ENCODE measurements around the gene SCN11A. TPM values are rescaled to one million over a fixed set of nuclear protein-coding genes. Genes with fewer than 3 reads are reported as not detected.

SCN11A gene
- total RNA-seq, 1 experiment from 2014 or later = 0.13 TPM

DNA sequence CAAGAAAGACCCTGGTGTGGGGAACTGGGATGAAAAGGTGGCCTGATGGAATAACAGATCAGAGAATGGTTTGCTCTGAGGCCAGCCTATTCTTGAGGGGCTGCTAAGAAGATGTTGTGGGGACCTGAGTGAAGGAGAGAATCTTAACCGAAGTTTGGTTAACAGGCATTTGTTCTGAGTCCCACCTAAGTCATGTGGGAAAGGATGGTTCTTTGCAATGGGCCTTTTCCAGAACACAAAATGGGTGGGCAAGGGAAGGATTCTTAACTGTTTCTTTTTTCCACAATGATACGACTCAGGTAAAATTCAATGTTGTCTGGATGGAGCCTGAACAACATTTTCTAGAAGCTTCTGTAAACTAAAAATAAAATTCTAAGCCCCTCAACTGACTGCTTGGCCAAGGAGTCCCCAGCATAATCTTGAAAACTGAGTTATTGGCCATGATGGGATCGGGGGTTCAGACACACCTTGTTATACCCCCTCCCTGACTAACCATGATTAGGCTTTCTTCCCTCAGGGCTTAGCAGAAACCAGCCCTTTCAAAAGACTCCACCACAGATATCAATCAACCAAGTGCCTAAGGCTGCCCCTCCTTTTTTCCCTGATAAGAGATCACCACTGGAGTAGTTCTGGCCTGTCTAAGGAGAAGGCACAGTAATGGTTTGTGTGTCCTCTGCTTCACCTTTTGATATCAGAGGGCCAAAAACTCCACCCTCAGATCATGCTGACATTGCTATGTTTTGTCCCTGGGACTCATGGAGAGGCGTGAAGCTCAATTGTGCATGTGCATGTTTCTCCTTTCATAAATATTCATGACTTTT, 30.1 kb downstream of the SCN11A start:
- Mint-ChIP-seq H3K27me3 (ENCODE audit: low read depth) (no peaks in the 10 kb centered on the region; the same call in 1 of the 2 replicates), H3K9me3 (no peaks in the 10 kb centered on the region), H3K4me1 (no peaks in the 10 kb centered on the region), H3K36me3 (no peaks in the 10 kb centered on the region), H3K4me3 (no peak overlapping the region), H3K27ac (no peak overlapping the region)
- no peak for DNase-seq (ENCODE audit: low spot score)
- ChIA-PET POLR2A (no interaction called here), CTCF (interaction anchor here (1.1 to 1.3 kb wide), 2 partner anchors 9 to 359 kb away, joined by 4 to 7 read pairs; no protein-coding TSS in a partner anchor)
- TF ChIP-seq TP53 (CRISPR knock-in tag; IDR thresholded peaks at IDR 0.05) (no peak), NFE2L1 (CRISPR knock-in tag; IDR thresholded peaks at IDR 0.05) (no peak), TEAD4 (CRISPR knock-in tag; IDR thresholded peaks at IDR 0.05) (no peak), FOXJ3 (CRISPR knock-in tag; IDR thresholded peaks at IDR 0.05; ENCODE audit: borderline replicate concordance) (no peak)
- ATAC-seq = no peak

DNA sequence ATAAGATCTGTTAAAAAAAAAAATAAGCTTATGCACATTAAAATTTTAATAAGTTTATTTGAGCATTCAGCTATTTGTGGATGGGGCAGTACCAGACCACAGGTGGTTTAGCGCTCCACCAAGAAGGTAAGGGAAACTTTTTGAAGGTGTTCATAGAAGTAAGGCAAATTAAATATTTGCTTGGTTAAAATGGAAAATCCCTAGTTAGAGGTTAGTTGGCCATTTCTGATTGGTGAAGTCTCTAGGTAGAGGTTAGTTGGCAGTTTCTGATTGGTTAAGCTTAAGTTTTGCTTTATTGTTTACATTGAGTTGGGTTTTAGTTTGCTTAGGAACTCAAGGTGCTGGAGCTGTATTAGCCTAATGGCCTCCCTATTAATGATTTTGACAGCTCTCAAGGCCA, 30.7 kb downstream of the SCN11A start:
- Mint-ChIP-seq H3K27me3 (ENCODE audit: low read depth) (no peaks in the 10 kb centered on the region; the same call in 1 of the 2 replicates), H3K27ac (no peak overlapping the region), H3K4me3 (no peak overlapping the region), H3K9me3 (no peaks in the 10 kb centered on the region), H3K4me1 (no peaks in the 10 kb centered on the region), H3K36me3 (no peaks in the 10 kb centered on the region)
- POLR2A ChIA-PET = no interaction called here
- CTCF ChIA-PET = interaction anchor here (1.1 to 1.5 kb wide), 3 partner anchors 10 to 358 kb away, joined by 4 to 9 read pairs (median 7); no protein-coding TSS in a partner anchor
- ATAC-seq (no peak), DNase-seq (ENCODE audit: low spot score) (no peak)
- TF ChIP-seq ELF4 (CRISPR knock-in tag; IDR thresholded peaks at IDR 0.05; ENCODE audit: low read depth) = no peak
- TF ChIP-seq KAT7 (CRISPR knock-in tag; IDR thresholded peaks at IDR 0.05; ENCODE audit: borderline replicate concordance) = no peak
- no peak for TF ChIP-seq SMAD3 (CRISPR knock-in tag; IDR thresholded peaks at IDR 0.05; ENCODE audit: borderline replicate concordance)
- TF ChIP-seq, protein P1, sequence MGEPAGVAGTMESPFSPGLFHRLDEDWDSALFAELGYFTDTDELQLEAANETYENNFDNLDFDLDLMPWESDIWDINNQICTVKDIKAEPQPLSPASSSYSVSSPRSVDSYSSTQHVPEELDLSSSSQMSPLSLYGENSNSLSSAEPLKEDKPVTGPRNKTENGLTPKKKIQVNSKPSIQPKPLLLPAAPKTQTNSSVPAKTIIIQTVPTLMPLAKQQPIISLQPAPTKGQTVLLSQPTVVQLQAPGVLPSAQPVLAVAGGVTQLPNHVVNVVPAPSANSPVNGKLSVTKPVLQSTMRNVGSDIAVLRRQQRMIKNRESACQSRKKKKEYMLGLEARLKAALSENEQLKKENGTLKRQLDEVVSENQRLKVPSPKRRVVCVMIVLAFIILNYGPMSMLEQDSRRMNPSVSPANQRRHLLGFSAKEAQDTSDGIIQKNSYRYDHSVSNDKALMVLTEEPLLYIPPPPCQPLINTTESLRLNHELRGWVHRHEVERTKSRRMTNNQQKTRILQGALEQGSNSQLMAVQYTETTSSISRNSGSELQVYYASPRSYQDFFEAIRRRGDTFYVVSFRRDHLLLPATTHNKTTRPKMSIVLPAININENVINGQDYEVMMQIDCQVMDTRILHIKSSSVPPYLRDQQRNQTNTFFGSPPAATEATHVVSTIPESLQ (CRISPR knock-in tag; IDR thresholded peaks at IDR 0.05) = no peak
- TF ChIP-seq, protein P2, sequence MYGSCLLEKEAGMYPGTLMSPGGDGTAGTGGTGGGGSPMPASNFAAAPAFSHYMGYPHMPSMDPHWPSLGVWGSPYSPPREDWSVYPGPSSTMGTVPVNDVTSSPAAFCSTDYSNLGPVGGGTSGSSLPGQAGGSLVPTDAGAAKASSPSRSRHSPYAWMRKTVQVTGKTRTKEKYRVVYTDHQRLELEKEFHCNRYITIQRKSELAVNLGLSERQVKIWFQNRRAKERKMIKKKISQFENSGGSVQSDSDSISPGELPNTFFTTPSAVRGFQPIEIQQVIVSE (CRISPR knock-in tag; IDR thresholded peaks at IDR 0.05; ENCODE audit: borderline replicate concordance) = no peak
- TF ChIP-seq ETV6 (CRISPR knock-in tag; IDR thresholded peaks at IDR 0.05) = no peak
- no peak for TF ChIP-seq RORB (CRISPR knock-in tag; IDR thresholded peaks at IDR 0.05)
- TF ChIP-seq, protein P3, sequence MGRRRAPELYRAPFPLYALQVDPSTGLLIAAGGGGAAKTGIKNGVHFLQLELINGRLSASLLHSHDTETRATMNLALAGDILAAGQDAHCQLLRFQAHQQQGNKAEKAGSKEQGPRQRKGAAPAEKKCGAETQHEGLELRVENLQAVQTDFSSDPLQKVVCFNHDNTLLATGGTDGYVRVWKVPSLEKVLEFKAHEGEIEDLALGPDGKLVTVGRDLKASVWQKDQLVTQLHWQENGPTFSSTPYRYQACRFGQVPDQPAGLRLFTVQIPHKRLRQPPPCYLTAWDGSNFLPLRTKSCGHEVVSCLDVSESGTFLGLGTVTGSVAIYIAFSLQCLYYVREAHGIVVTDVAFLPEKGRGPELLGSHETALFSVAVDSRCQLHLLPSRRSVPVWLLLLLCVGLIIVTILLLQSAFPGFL (CRISPR knock-in tag; IDR thresholded peaks at IDR 0.05; ENCODE audit: borderline replicate concordance) = no peak
- no peak for TF ChIP-seq ZNF263 (CRISPR knock-in tag; IDR thresholded peaks at IDR 0.05; ENCODE audit: low read depth)
- TF ChIP-seq, protein P4, sequence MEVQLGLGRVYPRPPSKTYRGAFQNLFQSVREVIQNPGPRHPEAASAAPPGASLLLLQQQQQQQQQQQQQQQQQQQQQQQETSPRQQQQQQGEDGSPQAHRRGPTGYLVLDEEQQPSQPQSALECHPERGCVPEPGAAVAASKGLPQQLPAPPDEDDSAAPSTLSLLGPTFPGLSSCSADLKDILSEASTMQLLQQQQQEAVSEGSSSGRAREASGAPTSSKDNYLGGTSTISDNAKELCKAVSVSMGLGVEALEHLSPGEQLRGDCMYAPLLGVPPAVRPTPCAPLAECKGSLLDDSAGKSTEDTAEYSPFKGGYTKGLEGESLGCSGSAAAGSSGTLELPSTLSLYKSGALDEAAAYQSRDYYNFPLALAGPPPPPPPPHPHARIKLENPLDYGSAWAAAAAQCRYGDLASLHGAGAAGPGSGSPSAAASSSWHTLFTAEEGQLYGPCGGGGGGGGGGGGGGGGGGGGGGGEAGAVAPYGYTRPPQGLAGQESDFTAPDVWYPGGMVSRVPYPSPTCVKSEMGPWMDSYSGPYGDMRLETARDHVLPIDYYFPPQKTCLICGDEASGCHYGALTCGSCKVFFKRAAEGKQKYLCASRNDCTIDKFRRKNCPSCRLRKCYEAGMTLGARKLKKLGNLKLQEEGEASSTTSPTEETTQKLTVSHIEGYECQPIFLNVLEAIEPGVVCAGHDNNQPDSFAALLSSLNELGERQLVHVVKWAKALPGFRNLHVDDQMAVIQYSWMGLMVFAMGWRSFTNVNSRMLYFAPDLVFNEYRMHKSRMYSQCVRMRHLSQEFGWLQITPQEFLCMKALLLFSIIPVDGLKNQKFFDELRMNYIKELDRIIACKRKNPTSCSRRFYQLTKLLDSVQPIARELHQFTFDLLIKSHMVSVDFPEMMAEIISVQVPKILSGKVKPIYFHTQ (CRISPR knock-in tag; IDR thresholded peaks at IDR 0.05) = no peak
- TF ChIP-seq PRRX2 (CRISPR knock-in tag; IDR thresholded peaks at IDR 0.05) = no peak
- TF ChIP-seq, protein P5, sequence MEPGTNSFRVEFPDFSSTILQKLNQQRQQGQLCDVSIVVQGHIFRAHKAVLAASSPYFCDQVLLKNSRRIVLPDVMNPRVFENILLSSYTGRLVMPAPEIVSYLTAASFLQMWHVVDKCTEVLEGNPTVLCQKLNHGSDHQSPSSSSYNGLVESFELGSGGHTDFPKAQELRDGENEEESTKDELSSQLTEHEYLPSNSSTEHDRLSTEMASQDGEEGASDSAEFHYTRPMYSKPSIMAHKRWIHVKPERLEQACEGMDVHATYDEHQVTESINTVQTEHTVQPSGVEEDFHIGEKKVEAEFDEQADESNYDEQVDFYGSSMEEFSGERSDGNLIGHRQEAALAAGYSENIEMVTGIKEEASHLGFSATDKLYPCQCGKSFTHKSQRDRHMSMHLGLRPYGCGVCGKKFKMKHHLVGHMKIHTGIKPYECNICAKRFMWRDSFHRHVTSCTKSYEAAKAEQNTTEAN (CRISPR knock-in tag; IDR thresholded peaks at IDR 0.05) = no peak
- TF ChIP-seq, protein P6, sequence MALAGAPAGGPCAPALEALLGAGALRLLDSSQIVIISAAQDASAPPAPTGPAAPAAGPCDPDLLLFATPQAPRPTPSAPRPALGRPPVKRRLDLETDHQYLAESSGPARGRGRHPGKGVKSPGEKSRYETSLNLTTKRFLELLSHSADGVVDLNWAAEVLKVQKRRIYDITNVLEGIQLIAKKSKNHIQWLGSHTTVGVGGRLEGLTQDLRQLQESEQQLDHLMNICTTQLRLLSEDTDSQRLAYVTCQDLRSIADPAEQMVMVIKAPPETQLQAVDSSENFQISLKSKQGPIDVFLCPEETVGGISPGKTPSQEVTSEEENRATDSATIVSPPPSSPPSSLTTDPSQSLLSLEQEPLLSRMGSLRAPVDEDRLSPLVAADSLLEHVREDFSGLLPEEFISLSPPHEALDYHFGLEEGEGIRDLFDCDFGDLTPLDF (CRISPR knock-in tag; IDR thresholded peaks at IDR 0.05) = no peak
- TF ChIP-seq, protein P7, sequence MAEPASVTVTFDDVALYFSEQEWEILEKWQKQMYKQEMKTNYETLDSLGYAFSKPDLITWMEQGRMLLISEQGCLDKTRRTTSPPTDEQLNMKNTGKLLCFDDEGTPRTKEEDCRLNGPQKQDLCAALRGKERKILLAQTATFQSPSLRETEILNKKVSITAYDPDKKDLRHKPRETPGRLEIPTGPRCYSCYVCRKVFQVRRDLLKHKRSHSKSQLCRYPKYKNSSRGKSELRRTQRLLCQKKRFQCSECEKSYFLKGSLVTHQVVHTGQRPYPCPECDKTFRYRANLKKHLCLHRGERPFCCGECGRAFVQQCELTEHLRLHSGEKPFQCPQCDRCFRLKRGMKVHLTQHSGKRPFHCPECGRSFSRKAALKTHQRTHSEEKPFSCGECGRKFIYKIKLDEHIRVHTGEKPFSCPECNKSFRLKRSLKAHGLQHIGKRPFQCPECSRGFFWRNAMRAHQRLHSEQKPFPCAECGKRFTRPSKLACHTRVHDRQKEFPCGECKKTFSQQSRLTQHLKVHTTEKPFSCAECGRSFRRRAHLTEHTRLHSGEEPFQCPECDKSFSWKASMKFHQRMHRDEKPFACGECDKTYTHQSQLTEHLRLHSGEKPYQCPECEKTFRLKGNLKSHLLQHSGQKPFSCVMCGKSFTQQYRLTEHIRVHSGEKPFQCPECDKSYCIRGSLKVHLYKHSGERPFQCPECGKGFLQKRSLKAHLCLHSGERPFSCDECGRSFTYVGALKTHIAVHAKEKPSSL (CRISPR knock-in tag; conservative IDR thresholded peaks at IDR 0.05) = no peak
- TF ChIP-seq ZBTB21 (CRISPR knock-in tag; IDR thresholded peaks at IDR 0.05; ENCODE audit: borderline replicate concordance) = no peak
- no peak for TF ChIP-seq FOXP1 (CRISPR knock-in tag; IDR thresholded peaks at IDR 0.05; ENCODE audit: borderline replicate concordance)
- TF ChIP-seq, protein P8, sequence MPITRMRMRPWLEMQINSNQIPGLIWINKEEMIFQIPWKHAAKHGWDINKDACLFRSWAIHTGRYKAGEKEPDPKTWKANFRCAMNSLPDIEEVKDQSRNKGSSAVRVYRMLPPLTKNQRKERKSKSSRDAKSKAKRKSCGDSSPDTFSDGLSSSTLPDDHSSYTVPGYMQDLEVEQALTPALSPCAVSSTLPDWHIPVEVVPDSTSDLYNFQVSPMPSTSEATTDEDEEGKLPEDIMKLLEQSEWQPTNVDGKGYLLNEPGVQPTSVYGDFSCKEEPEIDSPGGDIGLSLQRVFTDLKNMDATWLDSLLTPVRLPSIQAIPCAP (CRISPR knock-in tag; IDR thresholded peaks at IDR 0.05) = no peak

Data from WTC11 (cell line).